HepG2 (cell line): ENCODE data around the gene ZNF512B. TPM values are rescaled to one million over a fixed set of nuclear protein-coding genes. Genes with fewer than 3 reads are reported as not detected.
A peak's percentile ranks its signal among the peaks of the same experiment; 100 is the strongest.

Experiments used
- ATAC-seq: fragments of 200-7000 bp; cut with Tn5 transposase; 3 replicates; pipeline ENCODE4 v1.9.1; 2020; ENCODE audit warnings: mild to moderate bottlenecking, moderate library complexity
- BruUV-seq: library from RNA; stranded (reverse); fragments of 400-500 nt; replicated peaks from 2 replicates; lab custom pipeline; 2021; lab: Mats Ljungman, UMichigan
- CTCF ChIA-PET: fragments of 300-600 bp; formaldehyde crosslinking; extraction: SDS; loops from one replicate; lab custom pipeline; 2021; ENCODE audit warnings: low total read pairs, inconsistent platforms, low intra/inter-chr PET ratio; lab: Yijun Ruan, JAX
- POLR2A ChIA-PET: fragments of 350-600 bp; sonication (Branson Sonifier 250); formaldehyde crosslinking; loops from one replicate; lab custom pipeline; 2020; ENCODE audit warnings: antibody characterized with exemption, inconsistent platforms; lab: Yijun Ruan, JAX
- DNase-seq: peaks from one replicate; pipeline ENCODE4 v3.0.0-alpha.2; 2015; ENCODE audit warnings: low spot score
- FAIRE-seq: peaks from 3 replicates; lab custom pipeline; 2011; peaks lifted over from hg19 to GRCh38; lab: Jason Lieb, UNC
- H2AFZ ChIP-seq: one replicate; pipeline ENCODE4 v1.6.1; 2011; ENCODE audit warnings: low read length, inconsistent platforms
- H3K27ac ChIP-seq: fragments of 300-600 bp; 3 replicates; pipeline ENCODE4 v1.8.0; 2011; ENCODE audit warnings: mixed run types, mild to moderate bottlenecking, mixed read lengths, low read length, inconsistent platforms; ENCODE audit not compliant: insufficient read depth; ENCODE audit errors: extremely low read length
- H3K27me3 ChIP-seq, 2 experiments: fragments of 200-600 bp in 1 of 2; 2 replicates in 1 of 2; 3 replicates in 1 of 2; pipeline versions ENCODE4 v1.6.0 to v1.8.0; 2011; ENCODE audit warnings: low read length in 2 of 2, mild to moderate bottlenecking in 2 of 2, moderate library complexity in 2 of 2, inconsistent platforms in 1 of 2; ENCODE audit not compliant: insufficient read depth in 2 of 2, control insufficient read depth in 1 of 2
- H3K36me3 ChIP-seq, 2 experiments: fragments of 200-600 bp in 1 of 2; replicated peaks in 1 of 2; 2 replicates in 1 of 2; 3 replicates in 1 of 2; pipeline versions ENCODE4 v1.5.1 to v1.8.0; 2011; ENCODE audit warnings: low read length in 2 of 2, inconsistent platforms in 1 of 2; ENCODE audit not compliant: insufficient read depth in 2 of 2, control insufficient read depth in 1 of 2
- H3K4me1 ChIP-seq: 2 replicates; pipeline ENCODE4 v1.5.1; 2012; ENCODE audit warnings: low read length, inconsistent platforms; ENCODE audit not compliant: insufficient read depth
- H3K4me2 ChIP-seq: 2 replicates; pipeline ENCODE4 v1.6.0; 2011; ENCODE audit warnings: low read depth, low read length, inconsistent platforms
- H3K4me3 ChIP-seq, 3 experiments: fragments of 200-600 bp in 1 of 3; sonication (generic), shearing (Covaris generic) in 1 of 3; replicated peaks in 1 of 3; 2 replicates each; pipeline ENCODE4 v1.5.1; 2011 to 2016; ENCODE audit warnings: low read length in 3 of 3, inconsistent platforms in 2 of 3, low read depth in 2 of 3, mild to moderate bottlenecking in 2 of 3, control low read depth in 1 of 3, mixed read lengths in 1 of 3; ENCODE audit not compliant: insufficient read depth in 1 of 3
- H3K79me2 ChIP-seq: one replicate; pipeline ENCODE4 v1.6.1; 2011; ENCODE audit warnings: low read length, inconsistent platforms; ENCODE audit not compliant: insufficient read depth
- H3K9ac ChIP-seq: 2 replicates; pipeline ENCODE4 v1.6.0; 2011; ENCODE audit warnings: mild to moderate bottlenecking, low read depth, low read length, inconsistent platforms; ENCODE audit not compliant: insufficient read depth
- H3K9me3 ChIP-seq: 2 replicates; pipeline ENCODE4 v1.5.1; 2012; ENCODE audit warnings: mild to moderate bottlenecking, low read length
- H4K20me1 ChIP-seq: 2 replicates; pipeline ENCODE4 v1.6.0; 2011; ENCODE audit warnings: inconsistent platforms, mild to moderate bottlenecking, low read length, moderate library complexity; ENCODE audit not compliant: insufficient read depth
- CHD2 ChIP-seq: IDR thresholded peaks from 2 replicates; pipeline ENCODE4 v1.6.1; 2011; ENCODE audit warnings: low read depth, low read length, improper control_type of control experiment
- ETV5 ChIP-seq: IDR thresholded peaks from 2 replicates; pipeline ENCODE4 v1.6.1; 2018; ENCODE audit warnings: missing biosample characterization, missing genetic modification reagents, inconsistent platforms, borderline replicate concordance
- FOSL1 ChIP-seq: sonication (generic); formaldehyde crosslinking; IDR thresholded peaks from 2 replicates; pipeline ENCODE4 v1.9.0; 2021; ENCODE audit warnings: missing genetic modification reagents, borderline replicate concordance
- HDAC6 ChIP-seq: fragments of 200-600 bp; sonication (generic); IDR thresholded peaks from 2 replicates; pipeline ENCODE4 v1.7.0; 2017; ENCODE audit warnings: mild to moderate bottlenecking, antibody characterized with exemption, low read length, low read depth
- HNRNPH1 ChIP-seq: fragments of 200-400 bp; formaldehyde crosslinking; optimal IDR thresholded peaks from 2 replicates; pipeline ENCODE3; 2017; ENCODE audit warnings: mild to moderate bottlenecking, low read depth, low read length
- SMYD3 ChIP-seq: sonication (generic); formaldehyde crosslinking; IDR thresholded peaks from 2 replicates; pipeline ENCODE4 v1.8.1; 2023; ENCODE audit warnings: mild to moderate bottlenecking, missing genetic modification reagents
- ZFP82 ChIP-seq: sonication (generic); formaldehyde crosslinking; IDR thresholded peaks from 2 replicates; pipeline ENCODE4 v1.5.1; 2020; ENCODE audit warnings: mild to moderate bottlenecking, missing genetic modification reagents, borderline replicate concordance
- ZNF260 ChIP-seq: sonication (generic); formaldehyde crosslinking; IDR thresholded peaks from 2 replicates; pipeline ENCODE4 v1.4.0; 2020; ENCODE audit warnings: missing genetic modification reagents, low read depth, mild to moderate bottlenecking, borderline replicate concordance
- ZNF550 ChIP-seq: sonication (generic); formaldehyde crosslinking; IDR thresholded peaks from 2 replicates; pipeline ENCODE4 v1.4.0; 2020; ENCODE audit warnings: mild to moderate bottlenecking, missing genetic modification reagents, borderline replicate concordance
- ZNF674 ChIP-seq: sonication (generic); formaldehyde crosslinking; IDR thresholded peaks from 2 replicates; pipeline ENCODE4 v1.5.0; 2020; ENCODE audit warnings: low read depth, mild to moderate bottlenecking, missing genetic modification reagents
- ZNF891 ChIP-seq: sonication (generic); formaldehyde crosslinking; IDR thresholded peaks from 2 replicates; pipeline ENCODE4 v1.5.0; 2020; ENCODE audit warnings: mild to moderate bottlenecking, missing genetic modification reagents
- WGBS: methylation state at CpG from one replicate; pipeline ENCODE4 v1.1.6; 2017; ENCODE audit warnings: low lambda C conversion rate; 5-methylcytosine and 5-hydroxymethylcytosine counted together
- in situ Hi-C: cut with HindIII; loops from 2 replicates; pipeline ENCODE4 v1.10.0; 2017; ENCODE audit warnings: low pct_unique_long_range_greater_than_20kb; ENCODE audit not compliant: extremely low pct_ligation_motif_present
- intact Hi-C: fragments of 100-400 bp; cut with micrococcal nuclease; formaldehyde crosslinking; loops from one replicate; pipeline ENCODE4 v1.10.0; 2022; ENCODE audit not compliant: unreplicated experiment
- polyA plus RNA-seq, 8 experiments: library from polyadenylated mRNA; depleted of rRNA in 3 of 8; stranded (reverse) in 7 of 8; unstranded in 1 of 8; fragments of >200 nt; fragmentation: Illumina TruSeq in 4 of 8; extraction: Trizol in 4 of 8; gene quantifications; 2 replicates each; pipeline versions ENCODE4 v1.2.1 to v1.2.3, GENCODE V29; 2011 to 2016; ENCODE audit warnings: low read depth in 4 of 8, missing spikeins in 1 of 8, mixed read lengths in 1 of 8; ENCODE audit not compliant: insufficient read depth in 1 of 8
- total RNA-seq, 5 experiments: library from RNA; depleted of rRNA; stranded (reverse); fragments of >200 nt; fragmentation: Illumina TruSeq; extraction: Trizol; gene quantifications; 2 replicates each; pipeline ENCODE4 v1.2.3, GENCODE V29; 2016; ENCODE audit warnings: low read depth in 1 of 5
- TF ChIP-seq, protein P1 (sequence below): sonication (generic); formaldehyde crosslinking; IDR thresholded peaks from 2 replicates; pipeline ENCODE4 v1.4.0; 2020; ENCODE audit warnings: missing genetic modification reagents
- TF ChIP-seq, protein P2 (sequence below): sonication (generic); formaldehyde crosslinking; IDR thresholded peaks from 2 replicates; pipeline ENCODE4 v1.8.0; 2022; ENCODE audit warnings: missing genetic modification reagents, mild to moderate bottlenecking, inconsistent platforms, borderline replicate concordance
- TF ChIP-seq, protein P3 (sequence below): sonication (generic); formaldehyde crosslinking; IDR thresholded peaks from 2 replicates; pipeline ENCODE4 v1.5.0; 2020; ENCODE audit warnings: mild to moderate bottlenecking, missing genetic modification reagents, borderline replicate concordance
- TF ChIP-seq, protein P4 (sequence below): IDR thresholded peaks from 2 replicates; pipeline ENCODE4 v1.6.1; 2016; ENCODE audit warnings: low read depth, control low read depth

Gene ZNF512B
- total and polyA plus RNA-seq, 2 of the 13 experiments (the other 11 are each of a cell fraction or from before 2014, with no cell fraction given) = 11.5 to 30.6 TPM

DNA sequence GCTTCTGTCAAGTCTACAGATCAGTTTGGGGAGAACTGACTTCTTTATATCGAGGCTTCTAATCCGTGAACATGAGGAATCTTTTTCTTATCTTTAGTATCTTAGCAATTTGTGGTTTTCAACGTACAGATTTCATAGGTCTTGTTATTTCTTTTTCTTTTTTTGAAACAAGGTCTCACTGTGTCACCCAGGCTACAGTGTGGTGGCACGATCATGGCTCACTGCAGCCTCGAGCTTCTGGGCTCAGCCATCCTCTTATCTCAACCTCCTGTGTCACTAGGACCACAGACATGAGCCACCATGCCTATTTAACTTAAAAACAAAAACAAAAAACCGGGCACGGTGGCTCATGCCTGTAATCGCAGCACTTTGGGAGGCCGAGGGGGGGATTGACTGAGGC lies 45.5 kb downstream of the ZNF512B start (continued):
- TF ChIP-seq, protein P1, sequence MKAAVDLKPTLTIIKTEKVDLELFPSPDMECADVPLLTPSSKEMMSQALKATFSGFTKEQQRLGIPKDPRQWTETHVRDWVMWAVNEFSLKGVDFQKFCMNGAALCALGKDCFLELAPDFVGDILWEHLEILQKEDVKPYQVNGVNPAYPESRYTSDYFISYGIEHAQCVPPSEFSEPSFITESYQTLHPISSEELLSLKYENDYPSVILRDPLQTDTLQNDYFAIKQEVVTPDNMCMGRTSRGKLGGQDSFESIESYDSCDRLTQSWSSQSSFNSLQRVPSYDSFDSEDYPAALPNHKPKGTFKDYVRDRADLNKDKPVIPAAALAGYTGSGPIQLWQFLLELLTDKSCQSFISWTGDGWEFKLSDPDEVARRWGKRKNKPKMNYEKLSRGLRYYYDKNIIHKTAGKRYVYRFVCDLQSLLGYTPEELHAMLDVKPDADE (CRISPR knock-in tag) = no peak
- TF ChIP-seq SMYD3 = no peak
- no peak for TF ChIP-seq ZFP82
- no peak for TF ChIP-seq FOSL1 (CRISPR knock-in tag)
- TF ChIP-seq ETV5 = no peak
- no peak for TF ChIP-seq ZNF891
- TF ChIP-seq ZNF674 (CRISPR knock-in tag) = no peak

DNA sequence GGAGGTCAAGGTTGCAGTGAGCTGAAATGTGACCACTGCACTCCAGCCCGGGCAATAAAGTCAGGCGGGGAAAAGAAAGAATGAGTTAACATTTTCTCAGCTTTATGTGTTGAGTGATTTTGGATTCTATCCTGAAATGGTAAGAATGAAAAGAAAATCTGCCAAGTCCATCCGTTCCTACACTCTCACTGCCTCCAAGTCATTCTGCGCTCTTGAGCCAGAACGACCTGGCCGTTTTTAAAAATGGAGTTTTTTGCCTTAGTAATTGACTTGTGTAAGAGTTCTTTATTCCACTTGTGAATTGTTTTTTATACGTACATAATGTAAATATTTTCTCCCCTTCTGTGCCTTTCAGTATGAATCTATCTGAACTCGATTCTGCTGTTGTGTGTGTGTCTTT lies 46.1 kb downstream of the ZNF512B start:
- H3K9me3 ChIP-seq = no peaks in the 10 kb centered on the region
- ChIA-PET CTCF (interaction anchor here (1.0 kb wide), 1 partner anchor 24 kb away, joined by 3 read pairs; no protein-coding TSS in a partner anchor), POLR2A (no interaction called here)
- no peaks in the 10 kb centered on the region for H3K27me3 ChIP-seq
- peaks cover 22% of the 10 kb centered on the region for H3K79me2 ChIP-seq
- H3K4me2 ChIP-seq = no peak overlapping the region
- no peak overlapping the region for H3K27ac ChIP-seq
- H4K20me1 ChIP-seq = peaks cover 3% of the 10 kb centered on the region; the same call in 1 of the 2 replicates
- no peak overlapping the region for H3K9ac ChIP-seq
- FAIRE-seq (peak; percentile 43), DNase-seq (no peak), ATAC-seq (no peak)
- peaks cover 31 to 39% of the 10 kb centered on the region in 2 experiments for H3K36me3 ChIP-seq
- BruUV-seq = no TSS peak
- in situ Hi-C loops (no loop called here), intact Hi-C loops (no loop called here)
- 93% methylated on average over 8 of the region's 8 CpGs for WGBS
- H3K4me1 ChIP-seq = no peaks in the 10 kb centered on the region
- H3K4me3 ChIP-seq = no peak overlapping the region
- no peak overlapping the region for H2AFZ ChIP-seq
- TF ChIP-seq ZNF550 (CRISPR knock-in tag) (no peak), HDAC6 (no peak), ZNF260 (no peak), HNRNPH1 (no peak), CHD2 (no peak)
- TF ChIP-seq, protein P2, sequence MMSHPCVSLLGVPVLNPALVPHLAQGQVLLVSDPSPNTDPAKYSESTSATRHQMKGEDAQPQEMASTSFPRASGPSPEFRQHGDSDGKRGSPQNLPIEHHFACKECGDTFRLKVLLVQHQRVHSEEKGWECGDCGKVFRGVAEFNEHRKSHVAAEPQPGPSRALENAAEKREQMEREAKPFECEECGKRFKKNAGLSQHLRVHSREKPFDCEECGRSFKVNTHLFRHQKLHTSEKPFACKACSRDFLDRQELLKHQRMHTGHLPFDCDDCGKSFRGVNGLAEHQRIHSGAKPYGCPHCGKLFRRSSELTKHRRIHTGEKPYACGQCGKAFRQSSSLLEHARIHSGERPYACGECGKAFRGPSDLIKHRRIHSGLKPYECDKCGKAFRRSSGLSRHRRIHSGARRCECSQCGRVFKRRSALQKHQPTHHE (CRISPR knock-in tag) = no peak
- TF ChIP-seq, protein P3, sequence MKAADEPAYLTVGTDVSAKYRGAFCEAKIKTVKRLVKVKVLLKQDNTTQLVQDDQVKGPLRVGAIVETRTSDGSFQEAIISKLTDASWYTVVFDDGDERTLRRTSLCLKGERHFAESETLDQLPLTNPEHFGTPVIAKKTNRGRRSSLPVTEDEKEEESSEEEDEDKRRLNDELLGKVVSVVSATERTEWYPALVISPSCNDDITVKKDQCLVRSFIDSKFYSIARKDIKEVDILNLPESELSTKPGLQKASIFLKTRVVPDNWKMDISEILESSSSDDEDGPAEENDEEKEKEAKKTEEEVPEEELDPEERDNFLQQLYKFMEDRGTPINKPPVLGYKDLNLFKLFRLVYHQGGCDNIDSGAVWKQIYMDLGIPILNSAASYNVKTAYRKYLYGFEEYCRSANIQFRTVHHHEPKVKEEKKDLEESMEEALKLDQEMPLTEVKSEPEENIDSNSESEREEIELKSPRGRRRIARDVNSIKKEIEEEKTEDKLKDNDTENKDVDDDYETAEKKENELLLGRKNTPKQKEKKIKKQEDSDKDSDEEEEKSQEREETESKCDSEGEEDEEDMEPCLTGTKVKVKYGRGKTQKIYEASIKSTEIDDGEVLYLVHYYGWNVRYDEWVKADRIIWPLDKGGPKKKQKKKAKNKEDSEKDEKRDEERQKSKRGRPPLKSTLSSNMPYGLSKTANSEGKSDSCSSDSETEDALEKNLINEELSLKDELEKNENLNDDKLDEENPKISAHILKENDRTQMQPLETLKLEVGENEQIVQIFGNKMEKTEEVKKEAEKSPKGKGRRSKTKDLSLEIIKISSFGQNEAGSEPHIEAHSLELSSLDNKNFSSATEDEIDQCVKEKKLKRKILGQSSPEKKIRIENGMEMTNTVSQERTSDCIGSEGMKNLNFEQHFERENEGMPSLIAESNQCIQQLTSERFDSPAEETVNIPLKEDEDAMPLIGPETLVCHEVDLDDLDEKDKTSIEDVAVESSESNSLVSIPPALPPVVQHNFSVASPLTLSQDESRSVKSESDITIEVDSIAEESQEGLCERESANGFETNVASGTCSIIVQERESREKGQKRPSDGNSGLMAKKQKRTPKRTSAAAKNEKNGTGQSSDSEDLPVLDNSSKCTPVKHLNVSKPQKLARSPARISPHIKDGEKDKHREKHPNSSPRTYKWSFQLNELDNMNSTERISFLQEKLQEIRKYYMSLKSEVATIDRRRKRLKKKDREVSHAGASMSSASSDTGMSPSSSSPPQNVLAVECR (CRISPR knock-in tag) = no peak
- TF ChIP-seq, protein P4, sequence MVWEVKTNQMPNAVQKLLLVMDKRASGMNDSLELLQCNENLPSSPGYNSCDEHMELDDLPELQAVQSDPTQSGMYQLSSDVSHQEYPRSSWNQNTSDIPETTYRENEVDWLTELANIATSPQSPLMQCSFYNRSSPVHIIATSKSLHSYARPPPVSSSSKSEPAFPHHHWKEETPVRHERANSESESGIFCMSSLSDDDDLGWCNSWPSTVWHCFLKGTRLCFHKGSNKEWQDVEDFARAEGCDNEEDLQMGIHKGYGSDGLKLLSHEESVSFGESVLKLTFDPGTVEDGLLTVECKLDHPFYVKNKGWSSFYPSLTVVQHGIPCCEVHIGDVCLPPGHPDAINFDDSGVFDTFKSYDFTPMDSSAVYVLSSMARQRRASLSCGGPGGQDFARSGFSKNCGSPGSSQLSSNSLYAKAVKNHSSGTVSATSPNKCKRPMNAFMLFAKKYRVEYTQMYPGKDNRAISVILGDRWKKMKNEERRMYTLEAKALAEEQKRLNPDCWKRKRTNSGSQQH = no peak
